Right lobe of liver (tissue), 4 donors: Measurements from ENCODE around the gene ACE.

Source experiments
- CTCF ChIP-seq, 4 donors: fragments of 200-600 bp in 3 of 4; fragments of 450-650 bp in 1 of 4; IDR thresholded peaks; one replicate each; pipeline versions ENCODE4 v1.5.1 to v1.8.0; 2016 to 2022; ENCODE audit warnings: antibody characterized with exemption in 4 of 4, mild to moderate bottlenecking in 2 of 4
- POLR2A ChIP-seq: fragments of 450-650 bp; IDR thresholded peaks from one replicate; pipeline ENCODE4 v1.6.1; 2017; ENCODE audit warnings: antibody characterized with exemption, mild to moderate bottlenecking
- donor health status: DM: no; HTN: no; CAD: no.
- donor health status: DM: no; HTN: no; CAD: no.
- donor health status: DM: no; HTN: yes; CAD: no.

GRCh38 chr17:63500543-63501390, 23.9 kb downstream of the ACE start:
- TF ChIP-seq CTCF (IDR thresholded peaks at IDR 0.05) (no peak), POLR2A (no peak)
